HUDEP-2 (cell line): Measurements from ENCODE around the gene ZFP36L2.
A peak's percentile ranks its signal among the peaks of the same experiment; 100 is the strongest.

ENCODE experiments used
- DNase-seq, 76 experiments: peaks; one replicate each; lab custom pipeline; 2025; ENCODE audit not compliant: unreplicated experiment in 76 of 76; lab: John Stamatoyannopoulos, UW

The ZFP36L2 gene

DNA sequence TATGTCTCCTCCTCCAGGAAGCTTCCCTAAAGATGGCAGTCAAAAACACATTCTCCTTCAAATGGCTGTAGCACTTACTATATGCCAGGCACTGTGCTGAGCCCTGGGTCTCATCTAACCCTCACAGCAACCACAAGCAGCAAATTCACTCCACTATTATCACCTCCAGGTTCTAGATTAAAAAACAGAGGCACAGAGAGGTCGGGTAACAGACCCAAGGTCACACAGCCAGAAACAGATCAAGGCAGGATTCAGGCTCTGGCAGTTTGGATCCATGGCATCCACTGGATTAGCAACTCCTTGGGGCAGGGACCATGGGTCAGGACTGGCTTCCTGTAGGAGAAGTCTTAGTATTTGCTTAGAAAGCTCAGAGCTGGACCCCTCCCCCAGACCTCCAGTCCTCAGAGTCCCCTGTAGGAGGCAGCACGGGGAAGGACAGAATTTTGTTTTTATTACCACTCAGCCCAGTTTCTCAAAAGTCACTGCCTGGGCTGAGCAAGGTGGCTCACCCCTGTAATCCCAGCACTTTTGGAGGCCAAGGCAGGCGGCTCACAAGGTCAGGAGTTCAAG, 34.4 kb downstream of the ZFP36L2 start:
- DNase-seq = peak in 17 of 76 experiments; percentile 10 to 49 (median 30)

DNA sequence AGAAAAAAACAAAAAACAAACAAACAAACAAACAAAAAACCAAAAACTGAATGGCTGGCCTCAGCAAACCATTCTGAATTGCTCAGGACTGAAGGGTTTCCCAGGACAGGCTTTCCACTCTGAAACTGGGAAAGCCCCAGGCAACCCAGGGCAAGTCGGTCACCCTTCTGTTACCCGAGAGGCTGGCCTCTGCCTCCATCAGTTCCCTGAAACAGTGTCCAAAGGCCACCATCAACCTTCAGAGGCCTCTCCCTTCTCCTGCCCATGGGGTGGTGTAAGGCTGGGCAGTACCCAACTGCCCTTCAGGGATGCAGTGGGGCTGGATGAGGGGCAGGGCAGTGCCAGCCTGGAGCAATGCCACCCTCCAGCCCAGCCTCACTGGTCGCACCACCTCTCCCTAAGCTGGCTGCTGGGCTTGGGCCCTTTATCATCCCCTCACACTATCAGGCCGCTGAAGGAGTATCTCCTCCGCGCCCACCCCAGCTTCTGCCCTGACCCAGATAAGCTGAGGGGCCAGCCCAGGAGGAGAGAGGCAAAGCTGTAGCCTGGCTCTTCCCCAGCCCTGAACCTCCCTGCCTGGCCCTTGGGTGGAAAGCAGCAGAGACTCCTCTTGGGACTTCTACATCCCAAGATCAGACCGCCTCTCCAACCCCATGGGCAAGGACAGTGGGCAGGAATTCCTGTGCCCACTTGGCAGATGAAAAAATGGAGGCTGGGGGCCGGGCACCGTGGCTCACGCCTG, 35.9 kb downstream of the ZFP36L2 start:
- DNase-seq = peak in 75 of 76 experiments; percentile 76 to 98 (median 93)

GRCh38 chr2:43189861-43190260, 36.5 kb downstream of the ZFP36L2 start:
- DNase-seq = peak in 63 of 76 experiments; percentile 19 to 81 (median 47)

- DNase-seq = no peak
Measured at GRCh38 chr2:43188561-43189386, 37.6 kb downstream of the ZFP36L2 start.

GRCh38 chr2:43186679-43187374, 39.6 kb downstream of the ZFP36L2 start:
- DNase-seq = no peak

- DNase-seq = no peak
Measured at GRCh38 chr2:43186321-43186678, 40.1 kb downstream of the ZFP36L2 start.

GRCh38 chr2:43185146-43185545, 41.3 kb downstream of the ZFP36L2 start:
- DNase-seq = no peak

DNA sequence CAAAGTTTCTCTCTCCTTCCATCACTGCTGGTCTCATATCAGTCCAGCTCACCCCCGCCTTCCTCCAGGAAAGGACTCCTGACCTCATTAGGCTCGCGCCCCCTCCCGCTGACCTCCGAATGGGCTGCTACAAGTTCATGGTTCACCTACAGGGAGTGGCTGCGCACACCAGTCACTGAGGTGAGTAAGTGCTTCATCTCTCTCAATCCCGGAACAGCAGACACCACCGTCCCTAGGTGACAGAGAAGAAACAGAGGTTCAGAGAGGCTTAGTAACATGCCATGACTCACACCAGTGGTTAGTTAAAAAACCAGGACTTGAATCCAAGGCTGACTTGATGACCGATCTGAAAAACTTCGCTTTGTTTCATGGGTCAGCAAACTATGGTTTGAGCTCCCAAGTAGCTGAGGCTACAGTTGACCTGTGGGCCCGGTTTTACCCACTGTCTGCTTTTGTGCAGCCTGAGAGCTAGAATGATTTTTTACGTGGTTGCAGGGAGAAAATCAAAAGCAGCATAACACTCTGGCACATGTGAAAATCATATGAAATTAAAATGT, 42.0 kb downstream of the ZFP36L2 start:
- DNase-seq = no peak

DNA sequence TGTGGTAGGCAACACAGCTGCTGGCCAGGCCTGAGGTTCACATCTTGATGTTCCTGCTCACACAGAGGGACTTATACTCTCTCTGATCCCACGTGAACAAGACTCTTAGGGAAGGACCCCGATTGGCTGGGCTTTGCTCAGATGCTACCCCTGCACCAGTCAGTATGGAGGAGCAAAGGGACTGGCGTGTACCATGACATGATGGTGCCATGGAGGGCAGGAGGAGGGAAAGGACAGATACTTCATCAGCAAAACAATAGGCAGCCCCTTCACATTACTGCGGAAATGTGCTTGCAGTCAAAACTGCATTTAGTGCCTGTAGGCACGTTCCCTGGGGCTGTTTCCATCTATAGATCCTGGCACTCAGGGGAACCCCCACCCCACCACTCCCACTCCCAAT, 42.7 kb downstream of the ZFP36L2 start:
- no peak for DNase-seq

DNA sequence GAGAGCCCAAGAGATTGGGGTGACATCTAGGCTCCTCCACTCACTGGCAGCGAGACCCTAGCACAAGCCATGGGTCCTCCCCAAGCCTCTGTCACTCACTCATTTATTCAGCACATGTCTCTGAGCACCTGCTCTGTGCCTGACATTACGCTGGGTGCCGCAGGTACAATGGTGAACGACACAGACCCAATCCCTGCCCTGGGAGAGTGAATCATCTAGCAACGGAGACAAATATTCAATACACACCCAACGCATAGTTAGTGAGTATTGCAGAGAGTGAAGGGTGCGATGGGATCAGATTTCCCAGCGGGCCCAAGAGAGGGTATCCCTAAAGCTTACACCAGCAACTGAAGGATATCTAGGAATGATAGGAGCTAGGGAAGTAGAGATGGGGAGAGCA, 45.5 kb downstream of the ZFP36L2 start:
- DNase-seq = no peak

DNA sequence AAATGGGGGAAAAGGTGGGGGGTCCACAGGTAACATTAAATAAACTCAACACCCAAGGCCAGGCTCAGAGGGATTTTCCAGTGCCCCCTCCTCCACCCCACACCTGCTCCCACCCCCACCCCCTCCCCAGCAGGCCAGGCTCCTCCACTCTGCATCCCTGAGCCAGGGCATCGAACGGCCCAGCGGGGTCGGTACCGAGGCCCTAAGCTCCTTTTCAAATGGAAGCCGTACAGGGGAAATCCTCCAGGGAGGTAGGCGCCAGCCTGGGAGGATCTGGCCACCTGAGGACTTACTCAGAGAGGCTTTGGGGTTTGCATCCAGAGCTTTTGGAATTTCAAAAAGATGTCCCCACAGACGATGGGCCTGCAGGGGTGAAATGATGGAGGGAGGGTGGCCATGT, 46.5 kb downstream of the ZFP36L2 start:
- DNase-seq = no peak

DNA sequence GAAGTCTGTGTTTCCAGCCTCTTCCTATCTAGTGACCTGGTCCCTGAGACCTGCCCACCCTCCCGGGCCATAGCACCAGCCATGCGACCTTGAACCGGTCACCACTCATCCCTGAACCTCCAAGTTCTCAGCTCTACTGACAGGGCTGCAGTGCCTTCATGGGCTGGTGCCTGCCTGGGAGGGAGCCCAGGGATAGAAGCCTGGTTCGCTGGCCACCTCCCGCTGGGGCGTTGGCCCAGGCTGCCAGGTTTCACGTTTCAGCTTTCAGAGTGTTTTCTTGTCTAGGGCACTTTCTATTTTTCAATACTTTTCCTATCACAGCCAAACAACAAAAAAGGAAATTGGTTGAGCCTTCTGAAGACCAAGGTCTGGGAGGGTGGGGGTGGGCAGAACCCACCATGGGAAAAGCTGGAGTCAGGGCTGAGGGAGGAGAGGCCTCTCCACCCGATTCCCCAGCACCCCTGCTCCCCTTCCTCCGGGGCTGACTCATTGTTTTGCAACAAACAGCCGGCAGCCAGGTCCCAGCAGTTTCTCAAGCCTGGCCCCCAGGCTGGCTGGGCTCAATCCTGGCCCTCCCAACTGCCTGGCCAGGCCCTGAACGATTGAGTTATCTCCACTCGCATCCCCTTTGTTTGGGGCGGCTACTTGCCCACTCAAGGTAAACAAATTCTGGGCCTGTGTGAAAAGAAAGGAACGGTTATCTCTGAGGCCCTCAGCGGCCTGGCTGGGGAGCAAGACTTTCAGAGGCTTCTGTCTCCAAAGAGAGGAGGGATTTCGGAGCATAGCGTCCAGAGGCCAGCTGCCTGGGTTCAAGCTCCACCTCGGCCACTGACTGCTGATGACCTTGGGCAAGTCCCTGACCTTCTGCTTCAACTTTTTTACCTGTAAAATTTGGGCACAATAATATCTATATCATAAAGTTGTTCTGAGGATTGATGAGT, 47.5 kb downstream of the ZFP36L2 start:
- peak in 75 of 76 experiments; percentile 56 to 96 (median 85) for DNase-seq

DNA sequence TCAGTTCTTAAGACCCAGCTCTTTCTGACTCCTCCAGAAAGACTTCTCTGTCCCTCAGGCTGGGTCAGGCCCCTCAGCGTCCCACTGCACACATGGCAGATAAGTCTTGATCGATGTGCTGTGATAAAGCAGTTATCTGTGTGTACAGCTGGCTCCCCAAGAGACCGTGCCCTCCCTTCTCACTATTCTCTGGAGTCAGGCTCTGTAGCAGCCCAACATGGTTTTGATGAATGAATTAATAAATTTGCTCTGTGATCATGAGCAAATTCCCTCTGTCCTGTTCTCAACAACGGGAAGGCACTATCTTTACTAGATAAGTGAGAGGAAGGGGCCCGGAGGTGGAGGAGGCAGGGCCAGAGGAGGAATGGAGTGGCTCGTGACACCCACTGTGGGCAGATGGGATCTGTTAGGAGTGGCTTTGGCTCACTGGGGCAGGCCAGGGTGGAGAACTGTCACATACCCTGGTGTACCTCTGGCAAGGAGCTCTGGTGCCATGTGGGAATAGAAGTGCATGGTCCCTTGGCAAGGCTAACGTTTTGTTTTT, 48.3 kb downstream of the ZFP36L2 start:
- DNase-seq = peak in 74 of 76 experiments; percentile 59 to 96 (median 80)

GRCh38 chr2:43176449-43176848, 50.0 kb downstream of the ZFP36L2 start:
- DNase-seq = no peak

DNA sequence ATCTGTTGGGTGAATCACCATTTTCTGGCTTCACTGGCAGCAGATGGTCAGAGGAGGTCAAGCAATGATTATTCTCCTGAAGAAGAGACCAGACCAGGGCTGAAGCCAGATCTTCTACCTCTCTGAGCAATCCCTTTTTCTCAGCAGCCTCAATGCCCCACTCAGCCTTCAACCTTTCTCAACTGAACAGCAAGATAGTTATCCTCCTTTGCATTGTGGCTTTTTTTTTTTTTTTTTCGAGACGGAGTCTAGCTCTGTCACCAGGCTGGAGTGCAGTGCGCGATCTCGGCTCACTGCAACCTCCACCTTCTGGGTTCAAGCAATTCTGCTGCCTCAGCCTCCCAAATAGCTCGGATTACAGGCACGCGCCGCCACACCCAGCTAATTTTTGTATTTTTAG, 50.5 kb downstream of the ZFP36L2 start:
- DNase-seq = no peak

DNA sequence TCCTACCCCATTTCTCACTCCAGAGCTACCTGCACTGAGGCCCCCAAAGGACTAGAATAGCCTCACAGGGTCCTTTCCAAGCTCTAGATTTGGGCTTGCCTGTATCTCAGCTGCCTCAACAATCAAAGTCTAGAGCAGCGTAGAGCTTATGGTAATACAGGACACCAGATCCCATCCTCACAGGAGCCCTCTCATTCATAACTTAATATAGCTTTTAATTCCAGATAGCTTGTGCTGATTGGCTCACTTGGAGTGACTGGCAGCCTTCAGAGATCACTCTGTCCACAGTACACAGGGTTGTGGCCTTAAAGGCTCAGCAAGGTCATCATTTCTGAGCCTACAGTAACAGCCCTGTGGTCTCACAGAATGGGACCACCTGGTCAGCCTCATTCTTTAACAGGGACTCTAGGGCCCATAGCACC, 51.4 kb downstream of the ZFP36L2 start:
- peak in 18 of 76 experiments; percentile 13 to 66 (median 27) for DNase-seq

- DNase-seq = no peak
Measured at GRCh38 chr2:43174368-43174916, 52.0 kb downstream of the ZFP36L2 start.
